GM19099 (cell line): ENCODE measurements around the gene NRG3.

Experiments
- POLR2A ChIP-seq: IDR thresholded peaks from 3 replicates; pipeline ENCODE4 v1.6.1; 2011; ENCODE audit warnings: low read depth; ENCODE audit not compliant: insufficient read length; ENCODE audit errors: extremely low read depth

The NRG3 gene

DNA sequence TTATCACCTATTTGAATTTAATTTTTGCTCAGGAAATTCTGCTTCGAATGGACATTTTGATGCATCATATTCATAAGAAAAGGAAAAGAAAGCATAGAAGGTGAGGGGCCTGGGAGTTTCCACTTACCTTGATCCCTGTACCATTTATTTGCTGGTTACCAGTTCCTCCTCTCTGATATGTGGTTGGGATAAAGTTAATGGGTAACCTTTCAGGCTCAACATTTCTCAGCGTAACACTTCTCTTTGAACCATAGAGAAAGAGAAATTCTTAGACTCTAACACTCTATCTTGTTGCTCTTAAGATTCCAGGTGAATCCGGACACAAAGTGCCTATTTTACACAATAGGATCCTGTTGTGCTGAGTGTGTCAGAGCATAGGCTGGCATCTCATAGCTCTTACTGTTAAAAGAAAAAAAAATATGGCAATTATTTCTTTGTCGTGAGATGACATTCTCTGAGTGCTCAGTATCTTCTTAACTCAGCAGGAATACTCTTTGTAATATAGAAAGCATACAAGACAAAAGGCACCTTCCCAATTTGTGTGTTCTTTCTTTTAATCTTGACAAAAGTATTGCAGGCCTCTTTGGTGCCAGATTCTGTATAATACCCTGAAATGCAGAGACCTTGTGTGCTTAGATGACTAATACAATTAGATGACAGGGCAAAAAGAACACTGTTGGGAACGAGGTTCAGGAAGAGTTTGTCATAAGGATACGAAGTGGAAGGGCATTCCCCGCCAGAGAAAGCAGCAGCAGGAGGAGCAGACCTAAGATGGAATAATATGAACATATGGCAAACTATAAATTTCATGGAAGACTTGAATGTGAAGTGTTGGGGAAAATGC is 689.6 kb downstream of the NRG3 start:
- TF ChIP-seq POLR2A, result no peak

DNA sequence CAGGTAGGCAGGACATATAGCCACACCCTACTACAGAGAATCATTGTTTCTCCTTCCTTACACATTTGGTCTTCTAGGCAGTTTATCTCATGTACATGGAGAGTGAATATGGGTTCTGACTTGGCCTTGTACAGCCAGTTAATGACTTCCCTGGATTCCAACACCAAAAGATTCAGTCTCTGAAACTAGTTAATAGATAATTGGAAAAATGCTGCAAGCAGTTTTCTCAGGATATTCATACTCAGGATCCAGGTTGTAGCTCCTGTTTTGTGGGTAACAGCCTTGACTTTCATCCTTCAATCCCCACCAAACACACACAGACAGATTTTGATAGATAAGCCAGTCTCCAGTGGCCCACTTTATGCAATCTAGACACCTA is 690.2 kb downstream of the NRG3 start:
- TF ChIP-seq POLR2A, result no peak

DNA sequence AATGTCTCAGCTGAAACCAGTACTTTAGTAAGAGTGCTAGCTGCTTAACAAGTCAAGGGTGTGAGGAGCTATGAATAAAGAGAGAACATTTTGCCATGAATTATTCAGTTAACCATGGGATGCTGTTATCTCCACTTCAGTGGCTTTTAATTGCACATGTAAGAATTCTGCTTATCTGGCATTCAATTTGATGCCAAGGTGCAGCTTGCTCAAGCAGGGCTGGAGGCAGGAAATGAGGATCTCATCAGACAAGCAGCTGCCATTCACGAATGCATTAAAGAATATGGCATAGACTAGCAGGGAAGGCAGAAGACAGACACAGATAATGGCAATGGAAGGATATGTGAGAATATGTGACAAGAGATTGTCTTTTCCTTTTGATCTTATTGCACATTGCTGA is 697.8 kb downstream of the NRG3 start:
- no peak for TF ChIP-seq POLR2A

DNA sequence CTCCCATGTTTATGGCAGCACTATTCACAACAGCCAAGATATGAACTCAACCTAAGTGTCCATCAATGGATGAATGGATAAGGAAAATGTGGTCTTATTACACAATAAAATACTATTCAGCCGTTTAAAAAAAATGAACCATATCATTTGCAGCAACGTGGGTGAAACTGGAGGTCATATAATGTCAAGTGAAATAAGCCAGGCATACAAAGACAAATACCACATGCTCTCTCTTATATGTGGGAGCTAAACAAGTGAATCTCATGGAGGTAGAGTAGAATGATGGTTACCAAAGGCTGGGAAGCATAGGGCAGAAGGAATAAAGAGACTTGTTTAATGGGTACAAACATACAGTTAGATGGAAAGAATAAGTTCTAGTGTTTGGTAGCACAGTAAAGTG is 699.1 kb downstream of the NRG3 start:
- TF ChIP-seq POLR2A, result no peak

DNA sequence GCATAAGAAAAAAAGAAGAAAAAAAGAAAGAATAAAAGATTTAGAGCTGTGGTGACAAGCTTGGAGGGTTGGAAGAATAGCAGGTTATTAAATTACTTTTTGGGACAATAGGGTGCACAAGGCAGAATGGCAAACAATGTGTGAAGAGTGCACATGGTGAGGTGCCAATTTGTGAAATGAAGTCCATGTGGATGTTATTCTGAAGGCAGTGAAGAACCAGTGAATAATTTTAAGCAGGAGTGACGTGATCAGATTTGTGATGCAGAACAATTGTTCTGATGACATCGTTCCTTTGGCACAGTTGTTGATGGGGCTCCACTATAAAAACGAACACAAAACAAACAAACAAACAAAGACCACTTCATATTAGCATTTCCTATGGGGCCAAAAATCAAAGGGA is 700.3 kb downstream of the NRG3 start:
- no peak for TF ChIP-seq POLR2A

DNA sequence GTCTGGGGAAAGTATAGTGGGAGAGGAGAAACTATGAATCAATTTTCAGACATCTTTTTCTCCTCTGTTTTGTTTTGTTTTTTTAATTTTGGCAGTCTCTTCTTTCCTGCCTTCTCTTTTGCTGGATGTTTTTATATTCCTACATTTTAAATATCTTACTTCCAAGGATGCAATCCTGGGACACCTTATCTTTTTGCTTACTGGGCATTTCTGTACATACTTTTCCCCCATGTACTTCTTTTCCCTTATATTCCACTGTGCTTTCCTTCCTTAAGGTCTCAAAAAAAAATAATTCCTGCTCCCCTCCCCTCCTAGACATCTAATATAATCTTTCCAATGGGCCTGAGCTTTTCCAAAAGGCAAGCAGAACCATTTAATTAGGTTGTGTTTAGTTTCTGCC is 701.1 kb downstream of the NRG3 start:
- no peak for TF ChIP-seq POLR2A

DNA sequence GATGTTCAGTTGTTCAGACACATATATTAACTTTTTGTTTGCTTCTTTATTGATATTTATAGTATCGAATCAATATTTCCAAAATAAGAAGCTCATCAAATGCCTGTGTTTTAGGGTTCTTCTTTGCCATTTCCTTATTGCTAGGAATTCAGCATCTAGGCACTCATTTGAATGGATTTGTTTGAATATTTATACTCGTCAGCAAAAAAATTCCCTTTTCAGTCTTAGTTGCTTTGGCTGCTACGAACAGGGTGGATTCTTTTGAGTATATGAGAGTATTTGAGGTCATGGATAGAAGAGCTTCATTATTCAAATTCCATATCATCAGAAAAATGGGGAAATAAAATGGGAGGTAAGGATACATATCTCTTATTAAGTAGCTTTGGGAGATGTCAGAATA is 706.9 kb downstream of the NRG3 start:
- TF ChIP-seq POLR2A, result no peak

DNA sequence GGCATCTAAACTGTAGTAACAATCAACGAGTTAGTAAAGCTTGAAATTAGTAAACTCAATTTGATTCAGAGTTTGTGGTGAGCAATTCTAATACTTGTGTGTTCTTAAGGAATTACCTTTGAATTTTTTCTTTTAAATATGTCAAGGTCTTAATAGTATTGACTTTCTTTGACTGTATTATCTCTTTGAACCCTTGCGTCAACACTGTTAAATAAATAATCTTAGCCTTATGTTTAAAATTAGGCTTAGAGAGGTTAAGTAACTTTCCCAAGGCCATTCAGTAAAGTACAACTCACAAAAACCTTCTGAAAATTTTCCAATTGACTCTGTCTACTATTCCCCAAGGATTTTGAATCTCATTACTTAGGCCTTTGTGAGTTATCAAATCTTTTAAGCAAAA is 716.4 kb downstream of the NRG3 start:
- TF ChIP-seq POLR2A, result no peak

DNA sequence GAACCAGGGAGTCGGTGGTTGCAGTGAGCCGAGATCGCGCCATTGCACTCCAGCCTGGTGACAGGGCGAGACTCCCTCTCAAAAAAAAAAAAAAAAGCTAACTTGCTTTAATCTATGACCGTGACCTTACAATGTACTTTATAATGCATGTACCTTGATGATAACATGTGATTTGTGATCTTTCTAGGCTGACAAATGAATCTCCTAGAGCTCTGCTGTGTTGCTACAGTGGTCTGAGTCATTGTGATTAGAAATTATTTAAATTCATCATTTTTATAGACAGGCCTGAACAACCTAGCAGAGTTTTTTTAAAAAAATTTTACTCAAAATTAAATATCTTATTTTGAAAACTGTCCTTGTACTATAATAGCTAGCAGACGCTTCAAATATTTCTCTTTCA is 722.8 kb downstream of the NRG3 start:
- TF ChIP-seq POLR2A, result no peak

DNA sequence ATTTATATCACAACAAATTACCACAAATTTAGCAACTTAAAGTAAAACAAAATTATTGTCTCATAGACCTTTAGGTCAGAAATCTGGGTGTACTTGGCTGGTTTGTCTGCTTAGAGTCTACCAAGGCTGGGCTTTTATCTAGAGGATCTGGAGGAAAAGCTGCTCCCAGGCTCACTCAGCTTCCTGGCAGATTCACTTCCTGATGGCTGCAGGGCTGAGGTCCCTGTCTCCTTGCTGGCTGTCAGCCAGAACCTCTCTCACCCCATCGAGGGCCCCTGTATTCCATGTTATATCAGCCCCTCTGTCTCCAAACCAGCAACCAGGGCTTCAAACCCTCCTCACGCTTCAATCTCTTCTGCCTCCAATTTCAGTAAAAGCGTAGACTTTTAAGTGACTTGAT is 734.9 kb downstream of the NRG3 start:
- TF ChIP-seq POLR2A, result no peak

DNA sequence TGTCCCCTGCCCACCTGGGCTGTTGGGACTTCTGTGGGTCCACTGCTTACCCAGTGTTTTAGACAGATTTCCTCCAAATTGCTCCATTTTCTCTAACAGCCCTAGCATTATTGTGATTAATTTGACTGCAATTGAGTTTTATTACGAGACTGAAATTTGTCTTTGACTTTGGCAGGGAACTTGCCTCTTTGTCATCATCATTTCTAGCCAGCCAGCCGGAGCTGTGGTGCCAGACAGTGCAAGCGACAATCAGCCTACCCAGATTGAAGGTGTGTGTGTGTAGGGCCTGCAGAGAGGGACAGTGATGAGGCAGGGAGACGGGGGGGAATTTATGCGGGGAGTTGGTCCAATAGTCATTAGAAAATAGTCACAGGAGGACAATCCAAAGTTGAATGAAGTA is 743.0 kb downstream of the NRG3 start:
- TF ChIP-seq POLR2A, result no peak

DNA sequence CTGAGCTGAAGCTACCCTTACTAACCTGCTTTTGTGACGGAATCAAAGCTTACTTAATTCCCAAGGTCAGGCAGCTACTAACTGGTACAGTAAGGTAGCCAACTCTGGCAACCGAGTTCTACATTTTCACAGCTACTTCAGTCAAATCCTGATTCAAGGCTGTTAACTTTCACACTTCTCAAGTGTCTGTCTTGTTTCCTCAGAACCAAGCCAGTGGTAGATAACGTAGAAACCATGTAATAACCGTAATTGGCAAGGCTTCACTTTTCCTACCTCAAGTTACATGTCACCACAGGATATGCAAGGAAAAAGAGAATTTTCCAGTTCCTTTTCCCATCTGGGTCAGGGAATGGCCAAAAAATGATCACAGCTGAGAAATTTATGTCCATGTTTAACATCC is 746.7 kb downstream of the NRG3 start:
- no peak for TF ChIP-seq POLR2A

DNA sequence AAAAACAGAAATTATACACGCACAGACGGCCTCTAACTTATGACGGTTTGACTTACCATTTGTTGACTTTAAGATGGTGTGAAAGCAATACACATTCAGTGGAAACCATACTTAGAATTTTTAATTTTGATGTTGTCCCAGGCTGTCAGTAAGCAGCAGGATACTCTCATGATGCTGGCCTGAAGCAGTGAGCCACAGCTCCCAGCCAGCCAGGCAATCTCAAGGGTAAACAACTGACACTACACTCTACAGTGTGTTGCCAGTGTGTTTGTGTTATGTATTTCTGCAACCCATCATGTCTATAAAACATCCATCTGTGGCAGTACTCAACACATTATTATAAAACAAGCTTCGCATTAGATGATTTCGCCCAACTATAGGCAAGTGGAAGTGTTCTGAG is 747.5 kb downstream of the NRG3 start:
- TF ChIP-seq POLR2A, result no peak

DNA sequence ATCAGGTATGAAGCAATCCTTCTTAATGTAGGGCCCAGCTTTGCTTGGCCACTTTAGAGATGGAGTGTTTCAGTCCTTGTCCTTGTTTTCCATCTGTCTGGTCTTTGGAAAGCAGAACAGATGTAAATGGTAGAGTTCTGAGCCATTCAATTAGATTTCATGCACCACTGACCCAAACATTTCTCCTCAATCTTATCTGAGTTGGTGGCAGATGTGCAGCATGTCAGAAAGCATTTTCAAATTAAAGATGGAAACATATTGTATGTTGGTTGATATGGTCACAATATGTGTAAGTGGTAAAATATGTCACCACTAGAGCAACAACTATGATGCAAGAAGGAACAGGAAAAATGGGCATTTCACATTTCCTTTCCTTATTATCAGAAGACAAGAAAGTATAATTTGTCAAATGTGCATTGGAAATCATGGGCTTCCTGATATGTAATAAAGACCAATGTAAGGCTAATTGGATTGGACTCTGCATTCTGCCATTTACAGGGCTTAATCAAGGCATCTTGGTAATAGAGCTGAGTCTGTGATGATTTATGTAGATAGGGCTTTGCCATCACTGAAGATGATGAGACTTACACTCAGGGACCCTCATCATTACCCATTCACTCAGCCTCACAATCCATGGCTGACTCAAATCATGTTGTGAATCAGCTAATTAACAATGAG is 750.7 kb downstream of the NRG3 start:
- TF ChIP-seq POLR2A, result no peak

DNA sequence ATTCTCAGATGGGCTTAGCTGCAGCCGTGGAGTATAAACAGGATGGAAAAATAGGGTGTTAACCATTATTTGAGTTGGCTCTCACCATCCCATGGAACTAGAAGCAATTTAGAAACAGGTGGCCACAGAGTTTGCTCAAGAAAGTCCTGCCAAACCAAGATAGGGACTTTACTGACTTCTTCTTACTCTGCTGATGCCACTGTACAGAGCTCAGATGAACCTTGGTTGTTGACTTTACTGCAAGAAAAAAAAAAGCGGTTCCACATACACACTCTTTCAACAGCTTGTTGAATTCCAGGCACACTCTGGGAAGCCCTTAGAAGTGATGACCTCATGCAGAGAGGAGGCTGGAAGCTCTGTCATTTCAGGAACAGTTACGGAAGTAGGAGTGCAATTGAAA is 753.4 kb downstream of the NRG3 start:
- TF ChIP-seq POLR2A, result no peak

DNA sequence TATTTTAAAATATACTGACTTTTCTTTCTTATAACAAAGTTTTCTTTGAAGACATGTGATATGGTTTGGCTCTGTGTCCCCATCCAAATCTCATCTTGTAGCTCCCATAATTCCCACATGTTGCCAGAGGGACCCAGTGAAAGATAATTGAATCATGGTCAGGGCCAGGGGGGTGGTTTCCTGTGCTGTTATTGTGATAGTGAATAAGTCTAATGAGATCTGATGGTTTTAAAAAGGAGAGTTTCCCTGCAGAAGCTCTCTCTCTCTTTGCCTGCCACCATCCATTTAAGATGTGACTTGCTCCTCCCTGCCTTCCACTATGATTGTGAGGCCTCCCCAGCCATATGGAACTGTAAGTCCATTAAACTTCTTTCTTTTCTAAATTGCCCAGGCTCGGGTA is 768.1 kb downstream of the NRG3 start:
- no peak for TF ChIP-seq POLR2A

DNA sequence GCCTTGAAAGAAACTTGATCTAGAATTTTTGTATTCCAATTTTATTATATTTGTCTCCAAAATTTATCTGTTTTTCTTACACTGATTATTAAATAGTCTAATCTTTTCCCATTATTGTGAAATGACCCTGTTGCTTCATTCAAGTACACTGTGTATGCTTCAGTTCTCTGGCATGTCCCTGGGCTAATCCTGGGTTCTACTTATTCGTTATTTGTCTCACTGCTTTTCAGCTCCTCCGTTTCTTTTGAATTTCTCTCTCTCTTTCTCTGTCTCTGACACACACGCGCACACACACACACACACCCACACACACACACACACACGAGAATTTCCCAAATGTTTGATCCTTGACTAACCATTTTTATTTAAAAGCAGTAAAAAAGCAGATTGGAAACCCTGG is 768.6 kb downstream of the NRG3 start:
- no peak for TF ChIP-seq POLR2A

DNA sequence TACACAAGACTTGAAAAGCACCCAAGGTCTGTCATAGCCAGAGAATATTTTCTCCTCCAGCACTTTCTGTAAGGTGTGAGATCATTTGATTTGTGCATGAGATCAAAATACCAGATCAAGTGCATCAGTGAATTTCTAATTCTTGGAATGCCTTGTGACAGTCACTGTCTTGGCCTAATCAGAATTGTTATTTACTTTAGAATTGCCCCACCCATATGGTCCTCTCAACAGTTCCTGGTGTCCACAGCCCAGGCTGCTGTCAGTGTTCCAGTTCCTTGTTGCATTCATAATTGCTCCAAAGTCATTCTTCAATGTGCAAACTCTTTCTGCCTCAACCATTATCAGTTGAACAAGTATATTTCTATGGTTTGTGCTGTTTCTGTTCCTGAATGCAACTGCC is 770.2 kb downstream of the NRG3 start:
- no peak for TF ChIP-seq POLR2A
